ENCODE measurements around the gene KRT7.
"Not testable (repeated sequence)": the region's sequence is repeated elsewhere in the genome, so short reads cannot be mapped to it uniquely, and the experiment has no call there.

GRCh38 chr12:52287816-52288805 lies 55.1 kb downstream of the KRT7 start:
- not testable (repeated sequence) for TF ChIP-seq EZH2 (IDR thresholded peaks at IDR 0.05; ENCODE audit: insufficient read depth, poor library complexity, severe bottlenecking); EZH2phosphoT487 (IDR thresholded peaks at IDR 0.05; ENCODE audit: insufficient read depth, low read depth)

All from GM23248 (cell line).